Astrocyte (in vitro differentiated cells and primary cell): ENCODE measurements around the gene RTBDN.

Source experiments
- EZH2 ChIP-seq: IDR thresholded peaks from 2 replicates; pipeline ENCODE4 v1.6.1; 2012; ENCODE audit warnings: mild to moderate bottlenecking, low read length, inconsistent platforms; ENCODE audit not compliant: insufficient read depth
- TF ChIP-seq, protein P1 (sequence below): IDR thresholded peaks from 2 replicates; pipeline ENCODE4 v1.5.1; 2011; ENCODE audit warnings: low read depth, mild to moderate bottlenecking, inconsistent platforms, low read length, moderate library complexity; ENCODE audit not compliant: insufficient read depth

GRCh38 chr19:12791345-12792050 is 42.9 kb downstream of the RTBDN start, which contains the start of gene JUNB:
- TF ChIP-seq, protein P1, sequence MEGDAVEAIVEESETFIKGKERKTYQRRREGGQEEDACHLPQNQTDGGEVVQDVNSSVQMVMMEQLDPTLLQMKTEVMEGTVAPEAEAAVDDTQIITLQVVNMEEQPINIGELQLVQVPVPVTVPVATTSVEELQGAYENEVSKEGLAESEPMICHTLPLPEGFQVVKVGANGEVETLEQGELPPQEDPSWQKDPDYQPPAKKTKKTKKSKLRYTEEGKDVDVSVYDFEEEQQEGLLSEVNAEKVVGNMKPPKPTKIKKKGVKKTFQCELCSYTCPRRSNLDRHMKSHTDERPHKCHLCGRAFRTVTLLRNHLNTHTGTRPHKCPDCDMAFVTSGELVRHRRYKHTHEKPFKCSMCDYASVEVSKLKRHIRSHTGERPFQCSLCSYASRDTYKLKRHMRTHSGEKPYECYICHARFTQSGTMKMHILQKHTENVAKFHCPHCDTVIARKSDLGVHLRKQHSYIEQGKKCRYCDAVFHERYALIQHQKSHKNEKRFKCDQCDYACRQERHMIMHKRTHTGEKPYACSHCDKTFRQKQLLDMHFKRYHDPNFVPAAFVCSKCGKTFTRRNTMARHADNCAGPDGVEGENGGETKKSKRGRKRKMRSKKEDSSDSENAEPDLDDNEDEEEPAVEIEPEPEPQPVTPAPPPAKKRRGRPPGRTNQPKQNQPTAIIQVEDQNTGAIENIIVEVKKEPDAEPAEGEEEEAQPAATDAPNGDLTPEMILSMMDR, result no peak
- no peak for TF ChIP-seq EZH2
